Activated CD8-positive, alpha-beta T cell treated with anti-CD3 and anti-CD28 coated beads for 36 hours (primary cell): ENCODE results near the gene TIPIN. TPM values are rescaled to one million over a fixed set of nuclear protein-coding genes. Genes with fewer than 3 reads are reported as not detected.
A peak's percentile ranks its signal among the peaks of the same experiment; 100 is the strongest.

Experiments
- ATAC-seq: fragments of 200-7000 bp; cut with Tn5 transposase; one replicate; pipeline ENCODE4 v1.10.0; 2021; ENCODE audit warnings: mild to moderate bottlenecking, moderate library complexity
- CTCF ChIA-PET: fragments of 350-600 bp; sonication (Branson Sonifier 250); formaldehyde crosslinking; loops from one replicate; lab custom pipeline; 2021; ENCODE audit warnings: antibody characterized with exemption; lab: Charles Lee
- POLR2A ChIA-PET: fragments of 350-600 bp; sonication (Branson Sonifier 250); formaldehyde crosslinking; loops from one replicate; lab custom pipeline; 2021; ENCODE audit warnings: antibody characterized with exemption; lab: Charles Lee
- DNase-seq: peaks from one replicate; pipeline ENCODE4 v3.0.0-alpha.2; 2020
- H3K27ac Mint-ChIP-seq: one replicate; pipeline ENCODE4 v1.8.0; 2021; ENCODE audit warnings: mild to moderate bottlenecking, mixed read lengths
- H3K27me3 Mint-ChIP-seq: one replicate; pipeline ENCODE4 v1.8.0; 2021; ENCODE audit warnings: mixed read lengths
- H3K36me3 Mint-ChIP-seq: one replicate; pipeline ENCODE4 v1.8.0; 2021; ENCODE audit warnings: low read depth, mixed read lengths
- H3K4me1 Mint-ChIP-seq: one replicate; pipeline ENCODE4 v1.8.0; 2021; ENCODE audit warnings: low read depth, mixed read lengths
- H3K4me3 Mint-ChIP-seq: one replicate; pipeline ENCODE4 v1.8.0; 2021; ENCODE audit warnings: mild to moderate bottlenecking, moderate library complexity, mixed read lengths
- H3K9me3 Mint-ChIP-seq: one replicate; pipeline ENCODE4 v1.8.0; 2021; ENCODE audit warnings: mixed read lengths
- CTCF ChIP-seq: fragments of 200-600 bp; IDR thresholded peaks from one replicate; pipeline ENCODE4 v1.8.0; 2022; ENCODE audit warnings: antibody characterized with exemption, mild to moderate bottlenecking
- intact Hi-C: fragments of 100-400 bp; cut with micrococcal nuclease; formaldehyde crosslinking; loops from one replicate; pipeline ENCODE4 v1.10.0; 2022
- total RNA-seq, 2 experiments: library from RNA; stranded (reverse); gene quantifications; one replicate each; pipeline ENCODE4 v1.2.3, GENCODE V29; 2021

Gene TIPIN
- total RNA-seq = 10 to 100 TPM; 49.8 to 50.1 TPM

GRCh38 chr15:66356359-66357236, at the start of gene TIPIN:
TSS of gene TIPIN (minus strand) at chr15:66356685. CDS start at chr15:66352947, 3,738 bp downstream.
- H3K9me3 Mint-ChIP-seq = no peaks in the 10 kb centered on the region
- peak within 1 kb of the TSS; percentile 99 for H3K27ac Mint-ChIP-seq
- CTCF ChIA-PET = interaction anchor here (0.8 to 5.8 kb wide), 3 partner anchors 13 to 141 kb away, joined by 3 to 39 read pairs (median 4); partner anchors contain the start of gene SNAPC5
- H3K4me1 Mint-ChIP-seq = peaks cover 24% of the 10 kb centered on the region
- H3K4me3 Mint-ChIP-seq = peak within 1 kb of the TSS; percentile 94
- no peak for TF ChIP-seq CTCF
- H3K36me3 Mint-ChIP-seq = peaks cover 27% of the 10 kb centered on the region
- intact Hi-C loops = loop anchor here (10.0 kb wide), 1 partner anchor 138 kb away; the partner anchor contains the start of gene SNAPC5
- POLR2A ChIA-PET = interaction anchor here (0.6 to 2.6 kb wide), 8 partner anchors 13 to 148 kb away, joined by 3 to 20 read pairs (median 4); partner anchors contain the start of genes MAP2K1, RPL4, SNAPC5 and ZWILCH
- no peaks in the 10 kb centered on the region for H3K27me3 Mint-ChIP-seq
- ATAC-seq = peak; percentile 97
- DNase-seq = peak; percentile 99

- intact Hi-C loops = no loop called here
- TF ChIP-seq CTCF = no peak
- Mint-ChIP-seq H3K4me1 (peaks cover 90% of the 10 kb centered on the region), H3K9me3 (no peaks in the 10 kb centered on the region), H3K36me3 (peaks cover 23% of the 10 kb centered on the region), H3K27me3 (no peaks in the 10 kb centered on the region), H3K4me3 (no peak overlapping the region), H3K27ac (no peak overlapping the region)
- no peak for ATAC-seq
- POLR2A ChIA-PET = interaction anchor here (1.2 to 1.4 kb wide), 2 partner anchors 15 to 93 kb away, joined by 3 read pairs; no protein-coding TSS in a partner anchor
- DNase-seq = no peak
- CTCF ChIA-PET = interaction anchor here (0.7 to 3.0 kb wide), 5 partner anchors 8 to 93 kb away, joined by 3 to 18 read pairs (median 4); no protein-coding TSS in a partner anchor
These were observed 49.1 kb upstream of the TIPIN start for GRCh38 chr15:66405615-66406014.

GRCh38 chr15:66405007-66405406, 48.5 kb upstream of the TIPIN start:
- CTCF ChIA-PET = interaction anchor here (0.7 to 3.0 kb wide), 8 partner anchors 8 to 94 kb away, joined by 3 to 18 read pairs (median 4); partner anchors contain the start of gene SNAPC5
- ATAC-seq = no peak
- no peak for DNase-seq
- no peak for TF ChIP-seq CTCF
- H3K27ac Mint-ChIP-seq = no peak overlapping the region
- H3K4me1 Mint-ChIP-seq = peaks cover 90% of the 10 kb centered on the region
- H3K27me3 Mint-ChIP-seq = no peaks in the 10 kb centered on the region
- intact Hi-C loops = no loop called here
- peaks cover 25% of the 10 kb centered on the region for H3K36me3 Mint-ChIP-seq
- H3K4me3 Mint-ChIP-seq = peak overlapping the region; percentile 4
- POLR2A ChIA-PET = interaction anchor here (0.7 to 1.4 kb wide), 3 partner anchors 15 to 93 kb away, joined by 3 read pairs; no protein-coding TSS in a partner anchor
- no peaks in the 10 kb centered on the region for H3K9me3 Mint-ChIP-seq

- Mint-ChIP-seq H3K9me3 (no peaks in the 10 kb centered on the region), H3K27ac (no peak overlapping the region), H3K36me3 (peaks cover 22% of the 10 kb centered on the region), H3K4me1 (peaks cover 85% of the 10 kb centered on the region), H3K4me3 (peak overlapping the region; percentile 4), H3K27me3 (no peaks in the 10 kb centered on the region)
- ATAC-seq (no peak), DNase-seq (no peak)
- TF ChIP-seq CTCF = peak; percentile 17
- POLR2A ChIA-PET = interaction anchor here (0.7 kb wide), 1 partner anchor 49 kb away, joined by 3 read pairs; no protein-coding TSS in a partner anchor
- CTCF ChIA-PET = interaction anchor here (0.9 to 3.0 kb wide), 6 partner anchors 9 to 93 kb away, joined by 3 to 18 read pairs (median 4); partner anchors contain the start of gene SNAPC5
- intact Hi-C loops = no loop called here
These were observed 48.0 kb upstream of the TIPIN start for GRCh38 chr15:66404532-66404931.
